ENCODE data around the gene INSYN2B. TPM values are rescaled to one million over a fixed set of nuclear protein-coding genes. Genes with fewer than 3 reads are reported as not detected.

The INSYN2B gene
- total and polyA plus RNA-seq, 2 of the 8 experiments (the other 6 are each of a cell fraction or from before 2014, with no cell fraction given), result not detected

DNA sequence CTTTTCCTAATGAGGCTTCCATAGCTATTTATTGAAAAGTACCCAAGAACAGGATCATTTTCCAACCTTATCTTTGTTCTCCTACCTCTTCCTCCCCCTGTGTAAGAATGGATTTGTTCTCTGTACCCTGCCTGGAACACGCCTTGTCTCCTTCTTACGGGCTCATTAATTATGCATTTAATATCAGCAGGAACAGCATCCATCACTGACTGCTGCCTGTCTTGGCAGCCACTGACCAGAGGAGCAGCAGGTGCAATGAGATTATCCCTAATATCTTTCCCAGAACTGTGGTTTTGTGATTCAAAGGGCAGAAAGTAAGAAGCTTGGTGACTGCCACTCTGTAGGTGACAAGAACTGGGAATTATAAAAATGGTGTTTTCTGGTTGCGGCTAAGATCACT lies 19.3 kb upstream of the INSYN2B start:
- no peak overlapping the region for H3K23ac ChIP-seq (ENCODE audit: insufficient read length)
- H4K5ac ChIP-seq (ENCODE audit: insufficient read length, low read depth, low read length), result no peak overlapping the region
- H3K36me3 ChIP-seq (ENCODE audit: control insufficient read depth in 2 of 4, insufficient read depth in 4 of 4, low read length in 3 of 4), result no peaks in the 10 kb centered on the region
- ChIA-PET CTCF (ENCODE audit: partially characterized antibody) (interaction anchor here (1.1 to 2.3 kb wide), 3 partner anchors 19 to 226 kb away, joined by 3 to 12 read pairs (median 7); partner anchors contain the start of gene INSYN2B), POLR2A (ENCODE audit: partially characterized antibody) (no interaction called here)
- H3K4me2 ChIP-seq (ENCODE audit: insufficient read depth in 1 of 2, low read depth in 2 of 2, low read length in 2 of 2), result no peak overlapping the region
- H3K4me1 ChIP-seq (replicated peaks in 1 of 4; ENCODE audit: control insufficient read depth in 3 of 4, insufficient read depth in 4 of 4, low read length in 3 of 4), result no peaks in the 10 kb centered on the region
- no peaks in the 10 kb centered on the region for H4K20me1 ChIP-seq (replicated peaks in 1 of 2; ENCODE audit: control insufficient read depth in 1 of 2, insufficient read depth in 2 of 2, low read length in 2 of 2)
- WGBS, 2 experiments (ENCODE audit: extremely low coverage in 1 of 2, insufficient coverage in 1 of 2, insufficient read length in 1 of 2, insufficient replicate concordance in 2 of 2, low coverage in 1 of 2, low lambda C conversion rate in 2 of 2, missing lambda C conversion rate in 1 of 2), result 84% methylated on average over 3 of the region's 3 CpGs; no CpG with 5 or more reads in 1 of the 2 experiments
- no peak overlapping the region for H3K27ac ChIP-seq (ENCODE audit: low read depth, low read length)
- no peak overlapping the region for H2AFZ ChIP-seq (ENCODE audit: low read length)
- H3K79me2 ChIP-seq (ENCODE audit: control insufficient read depth in 1 of 2, insufficient read depth in 2 of 2, low read length in 2 of 2), result no peaks in the 10 kb centered on the region
- H2BK12ac ChIP-seq (ENCODE audit: low read depth, low read length), result no peak overlapping the region
- H2AK5ac ChIP-seq (ENCODE audit: low read depth, low read length), result no peak overlapping the region
- no peak overlapping the region for H4K91ac ChIP-seq (replicated peaks; ENCODE audit: insufficient read length, low read length)
- H3K27me3 ChIP-seq (replicated peaks in 1 of 4; ENCODE audit: control insufficient read depth in 3 of 4, extremely low read depth in 1 of 4, insufficient read depth in 3 of 4, low read length in 3 of 4), result no peaks in the 10 kb centered on the region
- FAIRE-seq (no peak), DNase-seq (ENCODE audit: low read depth in 1 of 2, low spot score in 2 of 2) (no peak)
- no peaks in the 10 kb centered on the region for H3K79me1 ChIP-seq (ENCODE audit: low read depth, low read length)
- no peak overlapping the region for H3K56ac ChIP-seq (replicated peaks; ENCODE audit: insufficient read length, low read depth, low read length)
- TF ChIP-seq BRCA1 (IDR thresholded peaks at IDR 0.05; ENCODE audit: low read depth, low read length) (no peak), CEBPB (IDR thresholded peaks at IDR 0.05; ENCODE audit: low read depth, low read length) (no peak), EZH2 (IDR thresholded peaks at IDR 0.05; ENCODE audit: low read depth, low read length, severe bottlenecking) (no peak), SRF (IDR thresholded peaks at IDR 0.05; ENCODE audit: low read depth, low read length) (no peak), POLR2AphosphoS5 (IDR thresholded peaks at IDR 0.05; ENCODE audit: low read depth, low read length) (no peak), GTF2F1 (IDR thresholded peaks at IDR 0.05; ENCODE audit: borderline replicate concordance, low read depth, low read length) (no peak), KDM5A (IDR thresholded peaks at IDR 0.05; ENCODE audit: low read length) (no peak), EP300 (IDR thresholded peaks at IDR 0.05; ENCODE audit: borderline replicate concordance in 1 of 2, low read depth in 2 of 2, low read length in 2 of 2) (no peak), FOSL1 (IDR thresholded peaks at IDR 0.05; ENCODE audit: insufficient read depth, low read depth, low read length) (no peak), POLR2A (IDR thresholded peaks at IDR 0.05; ENCODE audit: control extremely low read depth in 1 of 2, low read depth in 2 of 2, low read length in 2 of 2) (no peak), KDM4A (IDR thresholded peaks at IDR 0.05; ENCODE audit: low read depth, low read length, severe bottlenecking) (no peak), SIX5 (IDR thresholded peaks at IDR 0.05; ENCODE audit: low read depth, low read length) (no peak), SP4 (IDR thresholded peaks at IDR 0.05; ENCODE audit: low read length) (no peak), PHF8 (conservative IDR thresholded peaks at IDR 0.05; ENCODE audit: low read depth, low read length) (no peak)
- no peak overlapping the region for H2BK20ac ChIP-seq (ENCODE audit: low read length)
- H2BK5ac ChIP-seq (ENCODE audit: low read depth, low read length), result no peak overlapping the region
- no peak overlapping the region for H2BK120ac ChIP-seq (replicated peaks; ENCODE audit: low read depth, low read length)
- H3K9ac ChIP-seq (replicated peaks in 1 of 4; ENCODE audit: extremely low read depth in 1 of 4, low read depth in 3 of 4, low read length in 3 of 4), result no peak overlapping the region
- no peaks in the 10 kb centered on the region for H3K23me2 ChIP-seq (ENCODE audit: low read depth, low read length)
- H3K4me3 ChIP-seq (ENCODE audit: extremely low read depth in 1 of 4, insufficient read depth in 2 of 4, low read depth in 3 of 4, low read length in 4 of 4), result no peak overlapping the region
- no peak overlapping the region for H4K8ac ChIP-seq (ENCODE audit: extremely low read depth, insufficient read depth, low read length)
- no peak overlapping the region for H2BK15ac ChIP-seq (ENCODE audit: low read length)
- H3K4ac ChIP-seq (replicated peaks; ENCODE audit: insufficient read length, low read depth, low read length), result no peak overlapping the region
- H3K18ac ChIP-seq (ENCODE audit: extremely low read depth, low read length), result no peak overlapping the region
- no peak overlapping the region for H3K14ac ChIP-seq (ENCODE audit: insufficient read length)
- H3K9me3 ChIP-seq (ENCODE audit: insufficient read depth in 2 of 2, low read depth in 1 of 2, low read length in 1 of 2), result no peaks in the 10 kb centered on the region
